Adrenal gland (tissue), 5 donors: ENCODE measurements around the gene SLC4A5.

Source experiments
- CTCF ChIP-seq, 6 experiments: fragments of 450-650 bp in 4 of 6; fragments of 200-600 bp in 2 of 6; sonication (generic) in 1 of 6; IDR thresholded peaks; 1 replicate in 5 of 6; 2 replicates in 1 of 6; pipeline versions ENCODE4 v1.5.1 to v1.8.0; 2016 to 2021; ENCODE audit warnings: antibody characterized with exemption in 6 of 6, mild to moderate bottlenecking in 2 of 6, moderate library complexity in 1 of 6
- POLR2A ChIP-seq, 2 donors: fragments of 450-650 bp; IDR thresholded peaks; one replicate each; pipeline ENCODE4 v1.6.1; 2017; ENCODE audit warnings: antibody characterized with exemption in 2 of 2, mild to moderate bottlenecking in 2 of 2, moderate library complexity in 1 of 2
- donor health status: DM: no; HTN: no; CAD: no.

GRCh38 chr2:74281141-74281975 lies 61.9 kb downstream of the SLC4A5 start:
- TF ChIP-seq CTCF (IDR thresholded peaks at IDR 0.05) (no peak), POLR2A (IDR thresholded peaks at IDR 0.05) (no peak)
